HG03521 (cell line): Measurements from ENCODE around the gene SURF2.

Experiments
- ATAC-seq: cut with Tn5 transposase; IDR thresholded peaks from one replicate; pipeline ENCODE4 v1.9.1; 2021; ENCODE audit warnings: mild to moderate bottlenecking, moderate library complexity; ENCODE audit not compliant: unreplicated experiment

The SURF2 gene

GRCh38 chr9:133353548-133353947 lies 2.8 kb upstream of the SURF2 start:
- ATAC-seq = no peak

DNA sequence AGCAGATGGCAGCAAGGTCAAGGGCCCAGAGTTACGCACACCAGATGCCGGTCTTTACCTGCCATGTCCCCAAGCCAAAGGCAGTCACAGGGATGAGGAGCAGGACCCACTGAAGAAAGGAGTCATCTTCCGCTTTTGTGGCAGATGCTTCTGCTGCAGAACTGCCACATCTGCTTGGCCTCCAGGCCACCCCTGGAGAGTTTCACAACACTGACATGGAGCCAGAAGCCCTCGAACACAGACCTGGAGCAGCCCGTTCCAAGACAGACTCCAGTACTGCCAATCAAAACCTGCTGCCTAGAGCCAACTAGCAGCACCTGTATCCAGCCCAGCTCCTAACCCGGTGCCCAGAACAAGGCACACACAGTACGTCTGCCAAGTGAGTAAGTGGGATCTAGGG lies 1.6 kb upstream of the SURF2 start:
- no peak for ATAC-seq

DNA sequence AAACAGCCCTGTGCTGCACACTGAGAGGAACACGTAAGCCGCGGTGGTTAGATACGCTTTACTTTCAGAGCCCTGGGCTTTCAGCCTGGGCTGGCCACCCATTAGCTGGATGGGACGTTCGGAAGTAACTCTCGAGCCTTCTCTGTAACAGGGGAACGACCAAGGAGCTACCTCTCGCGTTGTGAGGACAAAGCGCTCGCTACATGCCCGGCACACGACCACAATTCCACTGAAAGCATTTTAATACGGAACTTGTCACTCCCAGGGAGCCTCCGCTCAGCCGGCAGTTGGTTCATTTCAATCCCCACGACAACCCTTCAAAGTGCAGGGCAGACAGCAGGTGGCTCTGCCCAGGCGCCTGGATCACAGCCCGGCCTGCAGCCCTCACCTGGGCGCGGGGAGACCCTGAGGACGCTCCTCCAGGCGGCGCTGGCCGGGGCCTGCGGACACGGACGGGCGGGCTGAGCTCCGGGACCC lies 431 bp upstream of the SURF2 start:
- peak; percentile 6 for ATAC-seq

- no peak for ATAC-seq
These were observed 1.3 kb downstream of the SURF2 start for GRCh38 chr9:133357656-133358055.

GRCh38 chr9:133359399-133360175 lies 3.2 kb downstream of the SURF2 start:
- ATAC-seq = no peak

- no peak for ATAC-seq
These were observed 4.3 kb downstream of the SURF2 start for GRCh38 chr9:133360400-133361393.

DNA sequence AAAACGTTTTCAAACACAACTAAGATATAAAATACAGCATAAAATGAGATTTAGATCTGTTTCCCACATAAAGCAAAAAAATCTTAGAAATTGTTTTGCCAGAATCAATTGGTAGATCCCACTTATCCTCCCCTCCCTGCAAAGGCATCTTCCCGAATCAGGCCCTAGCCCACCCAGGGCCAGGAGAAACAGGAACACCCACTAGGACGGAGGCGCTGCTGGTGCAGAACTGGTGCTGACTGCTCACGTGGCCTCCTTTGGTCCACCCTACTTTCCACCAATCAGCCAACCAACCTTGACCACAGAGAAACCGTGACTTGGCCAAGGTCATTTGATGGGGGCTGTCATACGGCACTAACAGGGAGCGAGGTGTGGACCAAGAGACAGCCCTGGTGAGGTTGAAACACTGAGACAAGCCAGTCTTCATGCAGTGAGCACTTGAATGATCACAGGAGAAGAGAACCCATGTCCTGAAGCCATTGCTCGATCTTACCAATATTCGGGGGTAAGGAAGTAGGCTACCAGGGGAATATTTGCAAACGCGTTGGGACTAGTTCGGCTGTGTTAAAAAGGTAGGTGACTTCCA lies 5.2 kb downstream of the SURF2 start:
- ATAC-seq = no peak

DNA sequence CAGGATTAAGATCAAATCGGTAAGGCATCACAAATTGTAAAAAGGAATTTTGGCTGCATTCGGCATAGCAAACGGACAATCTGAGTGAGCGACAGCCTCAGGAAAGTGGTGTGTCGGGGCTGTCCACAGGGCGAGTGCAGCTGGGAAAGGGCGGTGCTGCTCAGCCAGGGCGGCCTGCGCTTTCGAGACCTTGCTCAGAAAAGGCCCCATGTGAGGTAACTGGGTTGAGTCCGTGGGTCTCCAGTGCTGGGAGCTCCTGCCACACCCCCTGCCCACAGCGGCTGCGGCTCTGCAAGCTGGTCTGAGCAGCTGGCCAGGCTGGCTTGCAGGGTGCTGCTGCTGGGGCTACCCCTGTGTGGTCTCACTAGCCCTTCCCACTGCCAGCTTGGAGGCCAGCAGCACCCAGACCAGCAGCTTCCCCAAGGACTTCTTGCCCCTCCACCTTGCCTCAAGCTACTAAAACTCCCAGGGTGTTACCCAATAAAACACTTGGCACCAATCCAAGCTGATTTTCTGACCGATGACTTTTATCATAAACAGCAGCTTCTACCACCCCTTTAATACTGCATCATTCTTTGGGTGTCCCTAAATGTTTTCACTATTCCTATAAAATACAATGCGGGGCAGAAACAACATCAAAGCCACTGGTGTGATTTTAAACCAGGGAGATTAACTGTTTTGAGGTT lies 6.2 kb downstream of the SURF2 start:
- ATAC-seq = no peak

- ATAC-seq = no peak
These were observed 10.1 kb downstream of the SURF2 start for GRCh38 chr9:133366435-133366834.

GRCh38 chr9:133367221-133367620 lies 10.9 kb downstream of the SURF2 start:
- ATAC-seq = no peak

GRCh38 chr9:133367778-133368177 lies 11.4 kb downstream of the SURF2 start:
- ATAC-seq = no peak

GRCh38 chr9:133368249-133368881 lies 12.0 kb downstream of the SURF2 start:
- no peak for ATAC-seq

DNA sequence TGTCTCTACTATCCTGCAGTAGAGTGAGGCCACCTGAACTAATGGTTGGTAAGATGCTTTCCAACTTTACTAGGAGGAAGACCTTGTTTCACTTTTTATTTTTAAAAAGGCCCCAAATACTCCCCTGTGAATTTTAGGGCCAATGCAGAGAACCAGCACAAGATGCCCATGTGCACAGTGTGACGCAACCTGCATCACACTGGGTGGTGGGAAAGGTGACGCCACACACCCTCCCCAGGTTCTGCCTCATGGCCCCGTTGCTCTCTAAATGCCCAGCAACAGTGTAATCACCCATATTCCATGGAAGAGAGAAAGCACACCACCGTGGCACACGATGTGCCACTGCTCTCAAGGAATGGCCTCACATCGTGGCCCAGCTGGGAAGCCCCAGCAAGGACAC lies 13.1 kb downstream of the SURF2 start:
- ATAC-seq = no peak

GRCh38 chr9:133369933-133370332 lies 13.6 kb downstream of the SURF2 start:
- no peak for ATAC-seq

DNA sequence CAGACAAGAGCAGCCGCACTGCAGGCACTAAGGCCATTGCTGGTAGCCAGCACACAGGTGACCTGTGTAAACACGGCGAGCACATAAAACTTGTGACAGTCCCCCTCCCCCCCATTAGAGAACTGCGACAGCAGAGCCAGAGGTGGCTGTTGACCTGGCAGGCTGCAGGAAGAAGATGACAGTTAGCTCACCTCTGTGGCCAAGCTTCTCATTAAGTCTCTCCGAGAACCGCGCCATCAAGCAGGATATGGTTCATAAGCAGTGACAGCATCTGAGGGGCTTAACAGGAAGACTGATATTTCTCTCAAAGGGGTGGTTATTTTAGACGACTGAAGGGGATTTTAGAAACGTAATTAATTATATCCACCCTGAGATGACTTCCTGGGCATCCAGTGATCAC lies 14.3 kb downstream of the SURF2 start:
- no peak for ATAC-seq

- no peak for ATAC-seq
These were observed 14.9 kb downstream of the SURF2 start for GRCh38 chr9:133371261-133371711.

- ATAC-seq = no peak
These were observed 15.8 kb downstream of the SURF2 start for GRCh38 chr9:133372144-133372543.

- ATAC-seq = no peak
These were observed 18.3 kb downstream of the SURF2 start for GRCh38 chr9:133374612-133375115.

GRCh38 chr9:133375116-133375723 lies 18.9 kb downstream of the SURF2 start:
- no peak for ATAC-seq
